Tibial nerve (tissue), 3 donors: Measurements from ENCODE around the gene CHST1.

Source experiments
- POLR2A ChIP-seq, 2 donors: fragments of 450-650 bp; IDR thresholded peaks; one replicate each; pipeline ENCODE4 v1.6.1; 2017; ENCODE audit warnings: antibody characterized with exemption in 2 of 2, mild to moderate bottlenecking in 2 of 2, moderate library complexity in 2 of 2
- TF ChIP-seq, protein P1 (sequence below), 5 experiments: fragments of 200-600 bp in 3 of 5; fragments of 450-650 bp in 2 of 5; sonication (generic) in 3 of 5; IDR thresholded peaks; one replicate each; pipeline ENCODE4 v1.5.1; 2016 to 2019; ENCODE audit warnings: antibody characterized with exemption in 5 of 5, mild to moderate bottlenecking in 3 of 5, moderate library complexity in 2 of 5

DNA sequence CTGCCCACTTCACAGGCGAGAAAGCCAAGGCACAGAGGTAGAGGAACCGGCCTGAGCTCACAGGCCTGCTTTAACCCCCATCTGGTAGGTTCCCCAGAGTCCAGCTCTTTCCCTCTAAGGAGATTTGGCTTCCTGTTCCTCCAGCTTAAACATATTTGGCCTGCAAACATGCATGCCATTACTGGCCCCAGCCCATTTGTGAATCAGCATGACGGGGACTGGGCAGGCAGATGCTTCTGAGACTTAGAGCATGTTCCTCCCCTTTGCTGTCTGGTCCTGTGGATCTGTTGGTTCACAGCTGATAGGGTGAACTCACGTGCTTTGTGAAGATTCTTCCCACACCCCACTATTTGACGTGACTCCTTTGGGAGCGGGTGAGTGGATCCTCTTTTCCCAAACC lies 12.6 kb downstream of the CHST1 start:
- TF ChIP-seq, protein P1, sequence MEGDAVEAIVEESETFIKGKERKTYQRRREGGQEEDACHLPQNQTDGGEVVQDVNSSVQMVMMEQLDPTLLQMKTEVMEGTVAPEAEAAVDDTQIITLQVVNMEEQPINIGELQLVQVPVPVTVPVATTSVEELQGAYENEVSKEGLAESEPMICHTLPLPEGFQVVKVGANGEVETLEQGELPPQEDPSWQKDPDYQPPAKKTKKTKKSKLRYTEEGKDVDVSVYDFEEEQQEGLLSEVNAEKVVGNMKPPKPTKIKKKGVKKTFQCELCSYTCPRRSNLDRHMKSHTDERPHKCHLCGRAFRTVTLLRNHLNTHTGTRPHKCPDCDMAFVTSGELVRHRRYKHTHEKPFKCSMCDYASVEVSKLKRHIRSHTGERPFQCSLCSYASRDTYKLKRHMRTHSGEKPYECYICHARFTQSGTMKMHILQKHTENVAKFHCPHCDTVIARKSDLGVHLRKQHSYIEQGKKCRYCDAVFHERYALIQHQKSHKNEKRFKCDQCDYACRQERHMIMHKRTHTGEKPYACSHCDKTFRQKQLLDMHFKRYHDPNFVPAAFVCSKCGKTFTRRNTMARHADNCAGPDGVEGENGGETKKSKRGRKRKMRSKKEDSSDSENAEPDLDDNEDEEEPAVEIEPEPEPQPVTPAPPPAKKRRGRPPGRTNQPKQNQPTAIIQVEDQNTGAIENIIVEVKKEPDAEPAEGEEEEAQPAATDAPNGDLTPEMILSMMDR (IDR thresholded peaks at IDR 0.05): no peak
- no peak for TF ChIP-seq POLR2A (IDR thresholded peaks at IDR 0.05)
